ENCODE data around the gene MEF2D.

Gene MEF2D

GRCh38 chr1:156428746-156429288 lies 71.8 kb downstream of the MEF2D start:
- Histone ChIP-seq H3K9ac (ENCODE audit: low read length) (no peak overlapping the region), H3K4me1 (ENCODE audit: insufficient read depth, low read length, severe bottlenecking) (no peaks in the 10 kb centered on the region), H3K27me3 (ENCODE audit: insufficient read depth, low read length) (peaks cover 11% of the 10 kb centered on the region; the same call in 1 of the 2 replicates), H3K4me3 (ENCODE audit: low read depth, low read length, poor library complexity, severe bottlenecking) (no peak overlapping the region), H3F3A (ENCODE audit: insufficient read depth, low read length) (no peaks in the 10 kb centered on the region), H3K9me3 (ENCODE audit: low read length) (no peaks in the 10 kb centered on the region), H2AFZ (ENCODE audit: low read length) (no peak overlapping the region), H3K79me2 (ENCODE audit: insufficient read depth, low read length) (no peaks in the 10 kb centered on the region), H3K4me2 (ENCODE audit: low read length) (no peak overlapping the region), H3K36me3 (ENCODE audit: insufficient read depth, low read length) (no peaks in the 10 kb centered on the region), H4K20me1 (ENCODE audit: insufficient read depth, low read length) (no peaks in the 10 kb centered on the region), H3K27ac (ENCODE audit: low read depth, low read length, poor library complexity, severe bottlenecking) (no peak overlapping the region), H3K9me2 (ENCODE audit: low read depth, low read length) (no peaks in the 10 kb centered on the region)
- TF ChIP-seq EZH2 (IDR thresholded peaks at IDR 0.05; ENCODE audit: borderline replicate concordance, low read length): no peak
- TF ChIP-seq CTCF (IDR thresholded peaks at IDR 0.05; ENCODE audit: low read length): no peak

GRCh38 chr1:156427957-156428356 lies 72.6 kb downstream of the MEF2D start:
- Histone ChIP-seq H3K27me3 (ENCODE audit: insufficient read depth, low read length) (peaks cover 11% of the 10 kb centered on the region), H4K20me1 (ENCODE audit: insufficient read depth, low read length) (no peaks in the 10 kb centered on the region), H3K36me3 (ENCODE audit: insufficient read depth, low read length) (no peaks in the 10 kb centered on the region), H2AFZ (ENCODE audit: low read length) (no peak overlapping the region), H3K27ac (ENCODE audit: low read depth, low read length, poor library complexity, severe bottlenecking) (no peak overlapping the region), H3K9me2 (ENCODE audit: low read depth, low read length) (no peaks in the 10 kb centered on the region), H3K4me3 (ENCODE audit: low read depth, low read length, poor library complexity, severe bottlenecking) (no peak overlapping the region), H3K9me3 (ENCODE audit: low read length) (no peaks in the 10 kb centered on the region), H3K4me2 (ENCODE audit: low read length) (no peak overlapping the region), H3K79me2 (ENCODE audit: insufficient read depth, low read length) (no peaks in the 10 kb centered on the region), H3K4me1 (ENCODE audit: insufficient read depth, low read length, severe bottlenecking) (no peaks in the 10 kb centered on the region), H3K9ac (ENCODE audit: low read length) (no peak overlapping the region), H3F3A (ENCODE audit: insufficient read depth, low read length) (no peaks in the 10 kb centered on the region)
- TF ChIP-seq EZH2 (IDR thresholded peaks at IDR 0.05; ENCODE audit: borderline replicate concordance, low read length): no peak
- no peak for TF ChIP-seq CTCF (IDR thresholded peaks at IDR 0.05; ENCODE audit: low read length)

- Histone ChIP-seq H3K4me1 (ENCODE audit: insufficient read depth, low read length, severe bottlenecking) (peaks cover 10% of the 10 kb centered on the region), H3K9me2 (ENCODE audit: low read depth, low read length) (no peaks in the 10 kb centered on the region), H3K27me3 (ENCODE audit: insufficient read depth, low read length) (peaks cover 6% of the 10 kb centered on the region), H3K9me3 (ENCODE audit: low read length) (no peaks in the 10 kb centered on the region), H3K79me2 (ENCODE audit: insufficient read depth, low read length) (no peaks in the 10 kb centered on the region), H3K9ac (ENCODE audit: low read length) (no peak overlapping the region), H3K4me3 (ENCODE audit: low read depth, low read length, poor library complexity, severe bottlenecking) (no peak overlapping the region), H2AFZ (ENCODE audit: low read length) (no peak overlapping the region), H3F3A (ENCODE audit: insufficient read depth, low read length) (no peaks in the 10 kb centered on the region), H3K36me3 (ENCODE audit: insufficient read depth, low read length) (no peaks in the 10 kb centered on the region), H4K20me1 (ENCODE audit: insufficient read depth, low read length) (no peaks in the 10 kb centered on the region), H3K4me2 (ENCODE audit: low read length) (no peak overlapping the region), H3K27ac (ENCODE audit: low read depth, low read length, poor library complexity, severe bottlenecking) (no peak overlapping the region)
- no peak for TF ChIP-seq EZH2 (IDR thresholded peaks at IDR 0.05; ENCODE audit: borderline replicate concordance, low read length)
- TF ChIP-seq CTCF (IDR thresholded peaks at IDR 0.05; ENCODE audit: low read length): no peak
These were observed 74.6 kb downstream of the MEF2D start for GRCh38 chr1:156425943-156426342.
